ENCODE measurements around the gene C17orf67.

GRCh38 chr17:56792267-56792666 is 41.5 kb downstream of the C17orf67 start:
- no peak for TF ChIP-seq PKNOX1 (IDR thresholded peaks at IDR 0.05)
- no peak for TF ChIP-seq FOXM1 (IDR thresholded peaks at IDR 0.05; ENCODE audit: low read depth, low read length)
- TF ChIP-seq SREBF2 (IDR thresholded peaks at IDR 0.05; ENCODE audit: low read length): no peak
- TF ChIP-seq EZH2 (IDR thresholded peaks at IDR 0.05; ENCODE audit: borderline replicate concordance, control insufficient read depth, low read depth, low read length): no peak
- TF ChIP-seq POLR2A (IDR thresholded peaks at IDR 0.05; ENCODE audit: low read depth, low read length): no peak
- TF ChIP-seq BACH1 (IDR thresholded peaks at IDR 0.05; ENCODE audit: borderline replicate concordance): no peak
- no peak for TF ChIP-seq POLR2AphosphoS5 (IDR thresholded peaks at IDR 0.05; ENCODE audit: low read length)
- TF ChIP-seq FOXK2 (IDR thresholded peaks at IDR 0.05): no peak
- no peak for TF ChIP-seq SKIL (IDR thresholded peaks at IDR 0.05; ENCODE audit: low read depth, poor library complexity, severe bottlenecking)
- TF ChIP-seq USF2 (IDR thresholded peaks at IDR 0.05; ENCODE audit: borderline replicate concordance, low read depth, low read length): no peak
- TF ChIP-seq CTCF (IDR thresholded peaks at IDR 0.05 in 2 of 3, conservative IDR thresholded peaks at IDR 0.05 in 1 of 3; ENCODE audit: control insufficient read depth in 2 of 3, extremely low read depth in 1 of 3, insufficient read depth in 1 of 3, low read depth in 3 of 3, low read length in 3 of 3): no peak
- no peak for TF ChIP-seq E2F4 (IDR thresholded peaks at IDR 0.05; ENCODE audit: low read depth, low read length)
- no peak for TF ChIP-seq ZNF207 (IDR thresholded peaks at IDR 0.05; ENCODE audit: borderline replicate concordance)
- TF ChIP-seq GABPA (IDR thresholded peaks at IDR 0.05; ENCODE audit: low read depth): no peak
